ENCODE data around the gene PDXP.

The PDXP gene

DNA sequence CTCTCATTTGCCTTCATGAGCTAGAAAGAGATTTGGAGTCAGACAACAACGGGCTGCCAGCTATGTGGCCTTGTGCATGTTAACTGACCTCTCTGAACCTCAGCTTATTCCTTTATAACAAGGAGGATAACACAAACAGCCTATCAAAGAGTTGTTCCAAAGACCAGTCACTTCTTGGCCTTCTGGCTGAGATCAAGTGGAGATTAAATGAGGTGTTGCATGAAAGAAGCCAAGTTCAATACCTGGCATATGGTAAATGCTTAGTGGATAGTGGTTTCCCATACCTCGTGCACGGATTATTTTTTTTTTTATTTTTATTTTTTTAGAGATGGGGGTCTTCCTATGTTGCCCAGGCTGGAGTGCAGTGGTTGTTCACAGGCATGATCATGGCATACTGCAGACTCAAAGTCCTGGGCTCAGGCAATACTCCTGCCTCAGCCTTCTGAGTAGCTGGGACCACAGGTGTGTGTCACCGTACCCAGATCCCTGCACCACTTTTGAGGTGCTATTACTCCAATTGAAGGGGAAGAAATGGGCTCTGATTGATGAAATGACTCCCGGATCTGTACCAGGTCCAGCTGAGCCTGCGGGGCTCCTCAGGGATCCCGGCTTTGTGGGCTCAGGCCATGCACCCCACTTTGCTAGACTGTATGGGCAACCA is 21.8 kb downstream of the PDXP start:
- TF ChIP-seq, protein P1, sequence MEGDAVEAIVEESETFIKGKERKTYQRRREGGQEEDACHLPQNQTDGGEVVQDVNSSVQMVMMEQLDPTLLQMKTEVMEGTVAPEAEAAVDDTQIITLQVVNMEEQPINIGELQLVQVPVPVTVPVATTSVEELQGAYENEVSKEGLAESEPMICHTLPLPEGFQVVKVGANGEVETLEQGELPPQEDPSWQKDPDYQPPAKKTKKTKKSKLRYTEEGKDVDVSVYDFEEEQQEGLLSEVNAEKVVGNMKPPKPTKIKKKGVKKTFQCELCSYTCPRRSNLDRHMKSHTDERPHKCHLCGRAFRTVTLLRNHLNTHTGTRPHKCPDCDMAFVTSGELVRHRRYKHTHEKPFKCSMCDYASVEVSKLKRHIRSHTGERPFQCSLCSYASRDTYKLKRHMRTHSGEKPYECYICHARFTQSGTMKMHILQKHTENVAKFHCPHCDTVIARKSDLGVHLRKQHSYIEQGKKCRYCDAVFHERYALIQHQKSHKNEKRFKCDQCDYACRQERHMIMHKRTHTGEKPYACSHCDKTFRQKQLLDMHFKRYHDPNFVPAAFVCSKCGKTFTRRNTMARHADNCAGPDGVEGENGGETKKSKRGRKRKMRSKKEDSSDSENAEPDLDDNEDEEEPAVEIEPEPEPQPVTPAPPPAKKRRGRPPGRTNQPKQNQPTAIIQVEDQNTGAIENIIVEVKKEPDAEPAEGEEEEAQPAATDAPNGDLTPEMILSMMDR (IDR thresholded peaks at IDR 0.05; ENCODE audit: borderline replicate concordance, control extremely low read depth, extremely low read depth, insufficient read depth, missing control alignments), result no peak
- DNase-seq (ENCODE audit: low spot score), result no peak
- in situ Hi-C loops (cut with MboI; ENCODE audit: low sequenced_read_pairs, unreplicated experiment), result no loop called here

DNA sequence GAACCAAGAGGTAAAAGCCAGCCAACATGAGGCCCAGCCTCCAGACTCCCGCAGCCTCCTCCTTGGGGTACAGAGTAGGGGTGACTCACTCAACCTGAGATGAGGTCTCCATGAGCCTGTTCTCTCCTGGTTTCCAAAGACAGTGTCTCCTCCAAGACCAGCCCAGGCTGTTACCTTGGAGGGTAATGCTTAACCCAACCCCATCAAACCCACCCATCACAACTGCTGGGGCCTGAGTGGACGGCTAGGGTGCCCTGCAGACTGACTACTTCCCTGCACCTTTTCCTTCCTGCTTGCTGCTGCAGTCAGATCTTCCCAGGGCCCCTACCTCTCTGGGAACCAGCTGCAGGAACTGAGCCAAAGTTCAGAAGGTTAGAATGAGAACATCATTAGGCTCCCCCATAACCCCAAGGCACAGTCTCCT is 22.5 kb downstream of the PDXP start:
- in situ Hi-C loops (cut with MboI; ENCODE audit: low sequenced_read_pairs, unreplicated experiment), result no loop called here

DNA sequence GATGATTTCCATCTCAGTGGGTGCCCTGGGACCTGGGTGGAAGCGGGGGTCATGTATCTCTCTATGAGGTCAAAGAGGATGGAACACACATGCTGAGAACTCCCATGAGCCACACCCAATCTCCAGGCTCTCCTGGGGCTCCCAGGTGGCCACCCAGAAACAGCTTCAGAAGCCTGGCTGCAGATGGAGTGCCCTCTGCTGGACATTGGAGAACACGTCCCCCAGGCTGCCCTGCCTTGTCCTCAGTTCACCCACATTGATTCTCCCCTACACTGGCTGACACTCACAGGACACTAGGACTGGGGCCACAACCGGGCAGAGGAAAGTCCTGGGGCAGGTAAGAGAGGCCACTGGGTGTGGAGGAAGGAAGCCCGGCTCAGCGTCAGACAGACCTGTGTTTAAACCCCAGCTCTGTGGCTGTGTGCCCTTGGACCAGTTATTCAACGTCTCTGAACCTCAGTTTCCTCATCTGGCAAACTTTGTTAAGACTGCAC is 23.1 kb downstream of the PDXP start:
- TF ChIP-seq, protein P1 (IDR thresholded peaks at IDR 0.05; ENCODE audit: borderline replicate concordance, control extremely low read depth, extremely low read depth, insufficient read depth, missing control alignments), result peak; percentile 78
- in situ Hi-C loops (cut with MboI; ENCODE audit: low sequenced_read_pairs, unreplicated experiment), result no loop called here
- DNase-seq (ENCODE audit: low spot score), result peak; percentile 85

More for the DNA sequence above, 22.5 kb downstream of the PDXP start:
- TF ChIP-seq, protein P1 (IDR thresholded peaks at IDR 0.05; ENCODE audit: borderline replicate concordance, control extremely low read depth, extremely low read depth, insufficient read depth, missing control alignments), result no peak
- DNase-seq (ENCODE audit: low spot score), result no peak

DNA sequence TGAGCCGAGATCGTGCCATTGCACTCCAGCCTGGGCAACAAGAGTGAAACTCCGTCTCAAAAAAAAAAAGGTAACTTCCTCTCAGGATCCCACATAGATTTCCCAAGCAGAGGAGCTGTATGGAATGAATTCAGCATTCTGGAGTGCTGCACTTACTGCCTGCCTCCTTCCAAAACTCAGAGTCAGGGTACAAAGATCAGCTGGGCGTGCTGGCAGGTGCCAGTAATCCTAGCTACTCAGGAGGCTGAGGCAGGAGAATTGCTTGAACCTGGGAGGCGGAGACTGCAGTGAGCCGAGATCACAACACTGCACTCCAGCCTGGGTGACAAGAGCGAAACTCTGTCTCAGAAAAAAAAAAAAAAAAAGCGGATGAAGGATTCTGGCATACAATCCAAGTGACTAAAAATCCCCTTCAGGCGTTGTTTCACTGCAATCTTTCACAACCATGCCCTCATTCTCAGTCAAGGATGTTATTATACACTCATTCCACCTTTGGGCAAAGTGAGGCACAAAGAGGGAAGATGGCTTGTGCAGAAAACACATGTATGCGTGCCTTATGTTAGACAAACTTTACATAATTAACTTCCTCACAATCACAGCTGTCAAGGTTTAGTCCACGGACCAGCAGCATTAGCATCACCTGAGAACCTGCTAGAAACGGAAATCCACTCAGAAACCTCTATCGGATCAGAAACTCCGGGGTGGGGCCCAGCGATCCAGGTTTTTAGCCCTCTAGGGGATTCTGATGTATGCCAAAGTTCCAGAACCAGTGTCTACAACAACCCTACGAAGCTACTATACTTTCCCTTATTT is 26.5 kb downstream of the PDXP start:
- in situ Hi-C loops (cut with MboI; ENCODE audit: low sequenced_read_pairs, unreplicated experiment), result no loop called here
- TF ChIP-seq, protein P1 (IDR thresholded peaks at IDR 0.05; ENCODE audit: borderline replicate concordance, control extremely low read depth, extremely low read depth, insufficient read depth, missing control alignments), result no peak
- no peak for DNase-seq (ENCODE audit: low spot score)

DNA sequence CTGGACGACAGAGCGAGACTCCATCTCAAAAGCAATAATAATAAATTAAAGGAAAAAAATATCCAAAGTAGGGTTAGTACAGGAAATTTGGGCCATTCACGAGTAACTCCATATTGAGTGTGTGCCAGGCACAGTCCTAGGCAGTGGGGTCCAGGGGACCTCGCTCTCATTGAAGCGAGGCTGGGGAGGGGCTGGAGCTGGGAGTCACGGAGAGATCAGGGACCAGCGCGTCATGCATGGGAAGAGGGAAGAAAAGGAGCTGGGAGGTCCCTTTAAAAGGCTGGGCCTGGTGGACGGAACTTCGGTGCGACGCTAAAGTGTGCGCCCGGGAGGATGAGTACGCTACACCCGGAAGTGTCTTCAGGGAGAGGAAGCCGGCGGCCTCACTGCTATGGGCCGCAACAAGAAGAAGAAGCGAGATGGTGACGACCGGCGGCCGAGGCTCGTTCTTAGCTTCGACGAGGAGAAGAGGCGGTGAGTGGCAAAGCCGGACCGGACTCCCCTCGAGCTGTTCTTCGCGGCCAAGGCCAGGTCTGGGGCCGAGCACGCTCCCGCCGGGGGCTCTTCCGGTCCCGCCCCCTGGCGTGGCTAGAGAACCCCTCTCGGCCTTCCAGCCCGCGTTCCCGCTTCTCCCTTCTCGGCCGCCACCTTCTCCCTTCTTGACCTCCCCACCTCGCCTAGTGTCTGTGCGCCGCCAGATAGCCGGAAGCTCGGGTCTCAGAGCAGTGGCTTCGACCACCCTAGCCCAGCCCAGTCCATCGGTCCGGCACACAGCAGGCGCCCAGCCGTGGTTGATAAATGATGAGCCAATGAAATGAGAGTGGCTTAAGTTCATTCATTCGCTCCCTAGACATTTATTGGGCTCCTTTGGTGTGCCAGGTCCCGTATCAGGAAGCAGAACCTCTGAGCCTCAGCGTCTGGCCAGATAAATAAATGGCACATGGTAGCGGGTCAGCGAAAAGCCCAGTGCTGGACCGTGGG is 27.8 kb downstream of the PDXP start, which contains the start of gene NOL12:
NOL12 (plus strand) TSS at position 342 of the 981 bp plus-strand sequence; CDS start at position 392, 50 bp downstream.
- in situ Hi-C loops (cut with MboI; ENCODE audit: low sequenced_read_pairs, unreplicated experiment), result no loop called here
- TF ChIP-seq, protein P1 (IDR thresholded peaks at IDR 0.05; ENCODE audit: borderline replicate concordance, control extremely low read depth, extremely low read depth, insufficient read depth, missing control alignments), result no peak
- peak; percentile 90 for DNase-seq (ENCODE audit: low spot score)

DNA sequence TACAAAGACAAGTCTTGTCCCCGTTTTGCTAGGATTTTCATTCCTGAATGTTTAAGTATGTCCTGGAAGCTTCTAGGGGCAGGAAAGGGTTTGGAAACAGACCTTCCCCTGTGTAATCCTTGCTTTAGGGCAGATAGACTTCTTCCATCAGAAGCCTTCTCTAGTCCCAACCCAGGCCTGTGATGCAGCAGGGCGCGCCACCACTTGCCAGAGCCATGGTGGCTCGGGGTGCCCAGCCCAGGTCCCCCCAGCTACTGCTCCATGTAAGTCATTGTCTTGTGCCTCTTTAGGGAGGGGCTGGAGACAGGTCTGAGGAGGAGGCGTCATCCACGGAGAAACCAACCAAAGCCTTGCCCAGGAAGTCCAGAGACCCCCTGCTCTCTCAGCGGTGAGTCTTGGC is 31.9 kb downstream of the PDXP start:
- in situ Hi-C loops (cut with MboI; ENCODE audit: low sequenced_read_pairs, unreplicated experiment), result no loop called here
- TF ChIP-seq, protein P1 (IDR thresholded peaks at IDR 0.05; ENCODE audit: borderline replicate concordance, control extremely low read depth, extremely low read depth, insufficient read depth, missing control alignments), result no peak
- DNase-seq (ENCODE audit: low spot score), result no peak

Measured in GM13976 (cell line).